ENCODE data around the gene LIMS1.
"Not testable (repeated sequence)": the region's sequence is repeated elsewhere in the genome, so short reads cannot be mapped to it uniquely, and the experiment has no call there.

DNA sequence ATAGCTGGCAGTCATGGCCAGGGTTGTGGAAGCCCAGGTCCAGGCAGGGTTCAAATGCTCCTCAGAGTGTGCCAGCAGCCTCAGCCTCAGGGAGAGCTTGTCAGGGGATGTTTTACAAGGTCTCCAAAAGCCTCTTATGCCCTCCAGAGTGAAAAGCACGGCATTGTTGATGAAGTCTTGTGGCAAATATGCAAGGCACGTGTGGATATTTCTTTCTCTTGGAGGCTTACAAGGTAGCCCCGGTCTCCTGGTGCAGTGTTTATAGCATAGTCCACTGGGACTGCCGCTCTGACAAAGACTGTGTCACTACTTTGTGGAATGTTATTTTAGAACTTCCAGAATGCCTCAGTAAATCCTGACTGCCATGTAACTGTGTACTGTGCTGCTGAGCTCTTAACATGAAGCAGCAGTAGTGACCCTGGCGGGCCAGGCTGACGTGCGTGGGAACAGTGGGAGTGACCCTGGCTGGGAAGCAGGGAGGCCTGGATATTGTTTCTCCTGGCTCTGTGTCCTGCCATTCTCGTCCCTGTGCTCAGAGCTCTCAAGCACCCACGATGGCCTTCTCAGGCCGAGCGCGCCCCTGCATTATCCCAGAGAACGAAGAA, 120.4 kb downstream of the LIMS1 start:
- TF ChIP-seq CTCF (optimal IDR thresholded peaks at IDR 0.05 in 1 of 3, IDR thresholded peaks at IDR 0.05 in 1 of 3, conservative IDR thresholded peaks at IDR 0.05 in 1 of 3; ENCODE audit: extremely low read depth in 1 of 3, insufficient read depth in 2 of 3, low read length in 3 of 3); EZH2 (IDR thresholded peaks at IDR 0.05; ENCODE audit: low read length): not testable (repeated sequence)
